Epithelial cell of proximal tubule (primary cell): ENCODE data around the gene SOCS7. TPM values are rescaled to one million over a fixed set of nuclear protein-coding genes. Genes with fewer than 3 reads are reported as not detected.

Source experiments
- DNase-seq: peaks from one replicate; pipeline ENCODE4 v3.0.0-alpha.2; 2011; ENCODE audit warnings: low read depth
- H3K4me3 ChIP-seq: 2 replicates; pipeline ENCODE4 v1.5.1; 2011; ENCODE audit warnings: low read depth, mild to moderate bottlenecking, low read length
- CTCF ChIP-seq: conservative IDR thresholded peaks from 2 replicates; pipeline ENCODE4 v1.5.1; 2012; ENCODE audit warnings: low read depth, mild to moderate bottlenecking, low read length
- total RNA-seq: library from RNA; depleted of rRNA; stranded (reverse); fragments of >200 nt; gene quantifications from 2 replicates; pipeline ENCODE4 v1.2.3, GENCODE V29; 2015

Gene SOCS7
- total RNA-seq, 1 donor from 2014 or later: 9.3 TPM

- no peak overlapping the region for H3K4me3 ChIP-seq
- no peak for DNase-seq
- peak; percentile 91 for TF ChIP-seq CTCF
Measured at GRCh38 chr17:38444151-38444550, 92.5 kb downstream of the SOCS7 start.

- no peak overlapping the region for H3K4me3 ChIP-seq
- TF ChIP-seq CTCF: no peak
- DNase-seq: no peak
Measured at GRCh38 chr17:38447502-38448085, 96.0 kb downstream of the SOCS7 start.

- no peak for DNase-seq
- no peak overlapping the region for H3K4me3 ChIP-seq
- TF ChIP-seq CTCF: no peak
Measured at GRCh38 chr17:38448208-38448771, 96.6 kb downstream of the SOCS7 start.

GRCh38 chr17:38449364-38449763 lies 97.7 kb downstream of the SOCS7 start:
- DNase-seq: no peak
- no peak overlapping the region for H3K4me3 ChIP-seq
- TF ChIP-seq CTCF: no peak

- H3K4me3 ChIP-seq: no peak overlapping the region
- no peak for DNase-seq
- TF ChIP-seq CTCF: no peak
Measured at GRCh38 chr17:38450557-38451029, 98.9 kb downstream of the SOCS7 start.

- no peak for DNase-seq
- TF ChIP-seq CTCF: no peak
- H3K4me3 ChIP-seq: no peak overlapping the region
Measured at GRCh38 chr17:38451030-38451839, 99.6 kb downstream of the SOCS7 start.
